Lung (tissue), 12 donors: ENCODE data around the gene FBXL16. TPM values are rescaled to one million over a fixed set of nuclear protein-coding genes. Genes with fewer than 3 reads are reported as not detected.

Source experiments
- ATAC-seq: fragments of 200-7000 bp; cut with Tn5 transposase; one replicate; pipeline ENCODE4 v1.9.1; 2020; ENCODE audit warnings: moderate number of reproducible peaks; ENCODE audit not compliant: insufficient read depth, low FRiP score
- DNase-seq, 3 donors: peaks; one replicate each; pipeline ENCODE4 v3.0.0-alpha.2; 2013 to 2017
- H3K27ac ChIP-seq, 2 donors: one replicate each; pipeline ENCODE4 v1.5.1; 2013; ENCODE audit warnings: mild to moderate bottlenecking in 2 of 2, moderate library complexity in 2 of 2, control low read depth in 1 of 2, inconsistent platforms in 1 of 2, low read depth in 1 of 2, low read length in 1 of 2
- H3K27me3 ChIP-seq, 3 donors: one replicate each; pipeline ENCODE4 v1.5.1; 2013; ENCODE audit warnings: low read length in 2 of 3; ENCODE audit not compliant: control insufficient read depth in 3 of 3, insufficient read depth in 3 of 3
- H3K36me3 ChIP-seq, 4 donors: one replicate each; pipeline ENCODE4 v1.5.1; 2013; ENCODE audit warnings: low read length in 4 of 4, mild to moderate bottlenecking in 1 of 4, moderate library complexity in 1 of 4; ENCODE audit not compliant: control insufficient read depth in 4 of 4, insufficient read depth in 4 of 4
- H3K4me1 ChIP-seq, 5 donors: one replicate each; pipeline ENCODE4 v1.5.1; 2013; ENCODE audit warnings: low read length in 5 of 5, mild to moderate bottlenecking in 2 of 5, moderate library complexity in 1 of 5; ENCODE audit not compliant: control insufficient read depth in 5 of 5, insufficient read depth in 5 of 5
- H3K4me3 ChIP-seq: one replicate; pipeline ENCODE4 v1.5.1; 2013; ENCODE audit warnings: mild to moderate bottlenecking, control low read depth, moderate library complexity
- H3K9ac ChIP-seq, 2 donors: one replicate each; pipeline ENCODE4 v1.5.1; 2013; ENCODE audit warnings: low read length in 2 of 2, control low read depth in 1 of 2; ENCODE audit not compliant: insufficient read depth in 1 of 2
- H3K9me3 ChIP-seq, 4 donors: one replicate each; pipeline ENCODE4 v1.5.1; 2013; ENCODE audit warnings: low read length in 3 of 4, mild to moderate bottlenecking in 1 of 4, moderate library complexity in 1 of 4; ENCODE audit not compliant: control insufficient read depth in 4 of 4, insufficient read depth in 3 of 4
- WGBS, 2 donors: extraction: QIAGEN DNeasy Blood & Tissue Kit; methylation state at CpG; one replicate each; pipeline ENCODE4 v1.1.7; 2013; 5-methylcytosine and 5-hydroxymethylcytosine counted together
- polyA plus RNA-seq, 2 donors: library from polyadenylated mRNA; stranded (reverse); fragments of 200-250 nt; gene quantifications; one replicate each; pipeline ENCODE4 v1.2.1, GENCODE V29; 2013
- total RNA-seq, 2 donors: library from RNA; depleted of rRNA in 1 of 2; stranded (reverse); fragments of >200 nt in 1 of 2; gene quantifications; one replicate each; pipeline ENCODE4 v1.2.1, GENCODE V29; 2014 to 2021
- TF ChIP-seq, protein P1 (sequence below): IDR thresholded peaks from 2 replicates; pipeline ENCODE4 v1.5.1; 2012; ENCODE audit warnings: mild to moderate bottlenecking; ENCODE audit errors: control extremely low read depth, extremely low read depth
- donor health status: control.
- donor health status: control.
- donor health status: Bipolar disorder and iron deficiency.
- donor health status: healthy.
- donor health status: DM: yes; HTN: yes; CAD: no.

The FBXL16 gene
- total and polyA plus RNA-seq, 4 donors, result 0.14 to 7.4 (median 2.9) TPM

DNA sequence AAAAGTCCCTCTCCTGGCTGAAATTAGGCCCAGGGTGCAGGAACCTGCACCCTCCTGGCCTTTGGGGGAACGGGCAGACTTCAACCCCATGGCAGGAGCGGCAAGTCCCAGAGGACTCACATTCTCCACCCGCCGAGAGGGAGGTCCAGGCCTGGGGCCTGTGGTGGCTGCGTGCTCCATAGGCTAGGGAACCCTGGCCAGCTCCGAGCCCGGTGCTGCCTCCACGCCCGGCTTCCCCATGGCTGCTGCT lies 20.5 kb upstream of the FBXL16 start:
- H3K27me3 ChIP-seq, result peaks cover 0 to 7% (median 4%) of the 10 kb centered on the region in 3 donors
- WGBS, 2 donors, result 24 to 26% methylated on average over 7 to 9 of the region's 9 CpGs
- H3K9me3 ChIP-seq, result no peaks in the 10 kb centered on the region
- TF ChIP-seq, protein P1, sequence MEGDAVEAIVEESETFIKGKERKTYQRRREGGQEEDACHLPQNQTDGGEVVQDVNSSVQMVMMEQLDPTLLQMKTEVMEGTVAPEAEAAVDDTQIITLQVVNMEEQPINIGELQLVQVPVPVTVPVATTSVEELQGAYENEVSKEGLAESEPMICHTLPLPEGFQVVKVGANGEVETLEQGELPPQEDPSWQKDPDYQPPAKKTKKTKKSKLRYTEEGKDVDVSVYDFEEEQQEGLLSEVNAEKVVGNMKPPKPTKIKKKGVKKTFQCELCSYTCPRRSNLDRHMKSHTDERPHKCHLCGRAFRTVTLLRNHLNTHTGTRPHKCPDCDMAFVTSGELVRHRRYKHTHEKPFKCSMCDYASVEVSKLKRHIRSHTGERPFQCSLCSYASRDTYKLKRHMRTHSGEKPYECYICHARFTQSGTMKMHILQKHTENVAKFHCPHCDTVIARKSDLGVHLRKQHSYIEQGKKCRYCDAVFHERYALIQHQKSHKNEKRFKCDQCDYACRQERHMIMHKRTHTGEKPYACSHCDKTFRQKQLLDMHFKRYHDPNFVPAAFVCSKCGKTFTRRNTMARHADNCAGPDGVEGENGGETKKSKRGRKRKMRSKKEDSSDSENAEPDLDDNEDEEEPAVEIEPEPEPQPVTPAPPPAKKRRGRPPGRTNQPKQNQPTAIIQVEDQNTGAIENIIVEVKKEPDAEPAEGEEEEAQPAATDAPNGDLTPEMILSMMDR, result no peak
- DNase-seq (no peak), ATAC-seq (no peak)
- H3K9ac ChIP-seq, result no peak overlapping the region
- peaks cover 0 to 16% (median 3%) of the 10 kb centered on the region in 5 donors for H3K4me1 ChIP-seq
- H3K36me3 ChIP-seq, result peaks cover 0 to 5% (median 0%) of the 10 kb centered on the region in 4 donors
- H3K4me3 ChIP-seq, result no peak overlapping the region
- no peak overlapping the region for H3K27ac ChIP-seq

DNA sequence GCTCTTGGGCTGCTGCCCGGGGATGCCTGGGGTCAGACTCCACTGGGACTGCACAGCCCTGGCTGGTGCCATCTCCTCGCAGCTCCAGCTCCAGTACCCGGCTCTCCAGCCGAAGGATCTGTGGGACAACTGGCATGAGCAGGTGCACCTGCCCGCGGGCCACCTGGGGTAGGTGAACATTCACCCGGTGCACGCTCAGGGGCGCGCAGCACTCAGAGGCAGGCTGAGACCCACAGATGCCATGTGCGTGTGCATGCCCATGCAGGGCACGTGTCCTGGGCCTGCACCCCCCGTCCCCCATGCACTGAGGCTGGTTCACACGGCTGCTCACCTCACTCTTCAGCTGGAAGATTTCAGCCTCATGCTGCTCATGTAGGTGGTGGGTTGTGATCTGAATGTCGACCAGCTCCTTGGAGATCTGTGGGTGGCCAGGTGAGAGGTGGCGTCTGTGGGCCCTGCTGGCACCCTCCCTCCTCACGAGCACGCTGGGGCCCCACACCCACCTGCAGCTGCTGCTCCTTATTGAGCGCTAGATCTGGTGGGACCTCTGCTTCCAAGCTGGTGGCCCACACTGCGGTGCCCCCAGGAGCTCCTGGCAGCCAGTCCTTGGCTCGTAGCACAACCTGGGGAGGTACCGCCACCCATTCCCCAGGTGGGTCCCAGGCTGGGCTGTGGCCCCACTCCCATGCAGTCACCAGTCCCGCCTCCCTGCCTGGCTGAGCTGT lies 20.0 kb upstream of the FBXL16 start:
- ATAC-seq (no peak), DNase-seq (no peak)
- H3K9ac ChIP-seq, result no peak overlapping the region
- 74 to 86% methylated on average over 23 of the region's 23 CpGs for WGBS, 2 donors
- TF ChIP-seq, protein P1, result no peak
- no peaks in the 10 kb centered on the region for H3K9me3 ChIP-seq
- H3K36me3 ChIP-seq, result peaks cover 0 to 4% (median 0%) of the 10 kb centered on the region in 4 donors
- H3K4me3 ChIP-seq, result no peak overlapping the region
- no peak overlapping the region for H3K27ac ChIP-seq
- H3K27me3 ChIP-seq, result peaks cover 0 to 7% (median 4%) of the 10 kb centered on the region in 3 donors
- H3K4me1 ChIP-seq, result peaks cover 0 to 16% (median 3%) of the 10 kb centered on the region in 5 donors

DNA sequence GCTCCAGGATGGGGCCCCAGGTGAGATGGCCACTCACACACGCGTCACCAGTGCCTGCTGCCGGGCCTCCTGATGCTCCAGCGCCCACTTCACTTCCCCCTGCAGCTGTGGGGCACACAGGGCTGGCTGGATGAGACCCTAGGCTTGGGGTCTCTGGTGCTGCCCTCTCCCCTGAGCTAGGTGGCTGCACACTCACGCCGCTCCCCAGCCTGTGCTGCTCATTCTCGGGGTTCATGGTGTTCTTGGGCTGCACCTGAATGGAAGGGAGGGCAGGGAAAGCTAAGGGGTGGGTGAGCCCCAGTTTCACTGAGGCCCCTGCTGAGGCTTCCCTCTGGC lies 19.4 kb upstream of the FBXL16 start:
- ATAC-seq (no peak), DNase-seq (no peak)
- no peak overlapping the region for H3K4me3 ChIP-seq
- TF ChIP-seq, protein P1, result no peak
- no peaks in the 10 kb centered on the region for H3K9me3 ChIP-seq
- H3K36me3 ChIP-seq, result no peaks in the 10 kb centered on the region
- H3K9ac ChIP-seq, result no peak overlapping the region
- H3K4me1 ChIP-seq, result peaks cover 0 to 21% (median 3%) of the 10 kb centered on the region in 5 donors
- peaks cover 0 to 7% (median 4%) of the 10 kb centered on the region in 3 donors for H3K27me3 ChIP-seq
- no peak overlapping the region for H3K27ac ChIP-seq
- WGBS, 2 donors, result 77 to 84% methylated on average over 7 of the region's 7 CpGs
